Left forelimb (tissue), 1 donor: ENCODE measurements around the gene PRND.
"Not testable (repeated sequence)": the region's sequence is repeated elsewhere in the genome, so short reads cannot be mapped to it uniquely, and the experiment has no call there.

Experiments used
- DNase-seq: peaks from one replicate; pipeline ENCODE4 v3.0.0-alpha.2; 2018; ENCODE audit warnings: low spot score

The PRND gene

GRCh38 chr20:4708856-4709255, 12.9 kb upstream of the PRND start:
- no peak for DNase-seq

DNA sequence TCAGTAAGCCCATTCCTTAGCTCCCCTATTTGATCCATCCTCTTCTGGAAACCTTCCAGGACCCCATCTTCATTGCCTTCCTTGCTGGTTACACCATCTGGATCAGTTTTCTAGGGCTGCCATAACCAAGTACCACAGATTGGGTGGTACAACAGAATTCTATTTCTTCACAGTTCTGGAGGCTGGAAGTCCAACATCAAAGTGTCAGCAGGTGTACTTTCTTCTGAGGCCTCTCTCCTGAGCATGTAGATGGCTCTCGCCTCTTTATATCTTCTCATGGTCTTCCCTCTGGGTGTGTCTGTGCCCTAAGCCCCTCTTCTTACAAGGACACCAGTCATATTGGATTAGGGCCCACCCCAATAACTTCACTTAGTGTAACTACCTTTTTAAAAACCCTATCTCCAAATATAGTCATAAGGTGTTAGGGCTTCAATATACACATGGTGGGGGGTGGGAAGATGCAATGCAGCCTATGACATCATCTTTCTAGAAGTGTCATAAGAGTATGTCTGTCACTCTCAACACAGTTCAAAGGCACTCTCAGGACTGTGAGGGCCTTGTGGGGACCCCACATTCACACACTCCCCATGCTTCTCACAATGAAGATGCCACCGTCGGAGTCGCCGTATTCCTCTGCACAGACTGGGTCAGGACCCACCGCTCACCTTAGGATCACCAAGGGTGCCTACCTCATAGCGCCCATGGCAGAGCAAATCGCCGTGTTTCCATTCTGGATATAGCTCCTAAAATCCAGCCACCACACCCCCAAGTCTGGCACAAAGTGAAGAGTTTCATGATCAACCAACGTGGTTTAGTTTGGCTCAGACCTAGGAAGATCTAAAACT, 12.2 kb upstream of the PRND start:
- DNase-seq: no peak

DNA sequence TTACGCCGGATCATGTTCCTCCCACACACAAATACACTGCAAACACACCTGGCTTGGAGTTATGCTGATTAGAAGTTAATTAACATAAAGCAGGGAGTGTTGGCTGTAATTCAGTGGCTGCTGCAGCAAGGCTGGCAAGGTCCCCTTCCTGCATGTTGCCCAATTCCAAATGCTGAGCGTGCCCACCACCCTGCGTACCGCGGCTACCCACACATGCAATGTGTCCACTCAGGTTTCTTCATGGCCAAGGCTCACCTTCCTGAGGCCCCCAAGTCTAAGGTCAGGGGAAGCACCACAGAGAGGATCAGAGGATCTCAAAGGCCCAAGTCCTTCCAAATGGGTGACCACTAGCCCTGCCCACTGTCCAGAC, 11.6 kb upstream of the PRND start:
- no peak for DNase-seq

- no peak for DNase-seq
Observed at GRCh38 chr20:4711511-4711910, 10.2 kb upstream of the PRND start.

GRCh38 chr20:4713401-4713800, 8.3 kb upstream of the PRND start:
- DNase-seq: no peak

DNA sequence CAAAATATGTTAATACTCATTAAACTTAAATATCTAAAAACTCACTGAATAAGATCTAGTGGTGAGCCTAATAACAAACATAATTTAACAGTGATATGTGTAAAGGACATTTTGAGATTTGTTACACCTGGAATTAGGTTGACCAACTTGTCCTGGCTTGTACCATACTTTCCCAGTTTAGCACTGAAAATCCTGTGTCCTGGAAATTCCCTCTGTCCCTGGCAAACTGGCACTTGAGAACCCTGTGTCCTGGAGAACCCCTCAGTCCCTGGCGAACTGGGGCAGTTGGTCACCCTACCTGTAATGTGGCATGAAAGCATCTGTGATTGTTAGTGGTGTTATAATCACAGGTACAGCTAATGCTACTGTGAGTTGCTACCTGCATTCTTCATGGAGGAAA, 6.9 kb upstream of the PRND start:
- DNase-seq: no peak

DNA sequence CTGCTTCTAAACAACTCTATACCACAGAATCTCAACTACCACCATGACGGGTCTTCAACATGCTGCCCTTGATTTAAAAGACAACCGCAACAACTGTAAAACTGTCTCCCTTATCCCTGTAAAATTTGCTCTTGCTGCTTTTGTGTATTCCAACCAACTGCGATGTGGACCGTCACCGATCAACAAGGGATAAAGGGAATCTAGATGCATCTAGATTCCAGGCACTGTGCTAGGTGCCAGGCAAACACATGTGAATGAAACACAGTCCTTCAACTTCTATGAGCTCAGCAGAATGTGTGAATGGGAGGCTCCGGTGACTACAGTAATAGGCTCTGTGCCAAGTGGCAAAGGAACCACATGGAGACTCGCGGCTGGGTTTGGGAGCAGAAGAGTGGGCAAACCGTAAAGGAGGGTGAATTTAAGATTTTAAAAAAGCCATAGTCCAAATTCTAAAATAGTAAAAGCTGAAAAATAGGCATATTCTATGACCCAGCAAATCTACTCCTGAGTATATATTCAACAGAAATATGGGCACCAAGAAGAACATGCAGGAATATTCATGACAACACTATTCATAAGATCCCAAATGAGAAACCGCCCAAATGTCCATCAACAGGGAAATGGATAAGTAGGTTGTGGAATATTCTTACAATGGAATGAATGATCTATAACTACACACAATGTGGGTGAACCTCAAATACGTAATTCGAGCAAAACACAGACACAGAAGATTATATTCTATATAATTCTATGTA, 3.7 kb upstream of the PRND start:
- DNase-seq: no peak

DNA sequence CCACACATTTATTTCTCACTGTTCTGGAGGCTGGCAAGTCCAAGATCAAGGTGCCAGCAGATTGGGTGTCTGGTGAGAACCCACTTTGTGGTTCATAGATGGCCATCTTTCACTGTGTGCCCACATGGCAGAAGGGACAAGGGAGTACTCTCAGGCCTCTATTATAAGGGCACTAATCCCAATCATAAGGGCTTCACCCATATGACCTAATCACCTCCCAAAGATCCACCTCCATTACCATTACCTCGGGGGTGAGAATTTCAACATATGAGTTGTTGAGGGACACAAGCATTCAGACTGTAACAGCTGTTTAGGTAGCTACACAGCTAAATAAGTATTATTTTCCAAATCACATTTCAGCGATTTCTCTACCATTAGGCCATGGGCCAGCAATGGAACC, 2.5 kb upstream of the PRND start:
- no peak for DNase-seq

DNA sequence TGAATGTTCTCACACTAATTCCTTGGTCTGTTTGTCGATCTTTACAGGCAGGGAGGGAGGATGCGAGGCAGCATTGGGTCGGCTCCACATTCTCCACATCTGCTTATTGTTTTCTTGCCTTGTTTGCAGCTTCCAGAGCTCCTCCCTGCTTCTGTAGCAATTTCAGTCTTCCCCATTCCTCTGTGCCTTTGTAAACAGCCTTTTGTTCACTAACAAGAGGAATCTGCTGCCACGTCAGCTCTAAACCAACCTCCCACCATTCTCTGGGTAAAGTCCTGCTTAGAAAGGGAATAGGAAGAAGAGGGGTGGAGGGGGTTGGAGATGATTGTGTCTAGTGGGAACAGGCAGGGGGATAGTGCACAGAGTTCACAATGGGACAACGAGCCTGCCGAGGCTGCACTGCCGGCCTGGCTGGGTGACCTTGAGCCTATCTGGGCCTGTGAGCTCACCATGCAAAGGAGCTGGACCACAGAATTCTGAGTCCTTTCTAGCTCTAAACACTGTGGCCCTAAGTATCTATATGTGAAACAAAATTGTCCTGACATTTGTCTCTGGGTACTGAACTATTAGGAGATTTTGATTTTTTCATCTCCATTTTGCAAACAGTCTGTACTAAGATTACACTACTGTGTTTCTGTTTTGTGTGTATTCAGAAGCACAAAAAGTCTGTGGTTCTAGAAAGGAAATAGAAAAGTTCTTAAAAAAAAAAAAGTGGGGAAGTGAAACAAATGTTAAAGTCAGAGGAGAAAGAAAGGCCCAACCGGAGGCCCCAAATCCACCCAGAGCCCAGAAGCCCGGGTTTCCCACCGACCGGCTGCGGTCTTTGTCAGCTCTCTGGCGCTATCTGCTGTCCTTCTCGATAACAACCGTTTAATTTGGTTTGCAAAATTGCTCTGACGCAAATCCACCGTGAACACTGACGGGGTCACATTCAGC, 1.4 kb upstream of the PRND start:
- DNase-seq: peak; percentile 77

DNA sequence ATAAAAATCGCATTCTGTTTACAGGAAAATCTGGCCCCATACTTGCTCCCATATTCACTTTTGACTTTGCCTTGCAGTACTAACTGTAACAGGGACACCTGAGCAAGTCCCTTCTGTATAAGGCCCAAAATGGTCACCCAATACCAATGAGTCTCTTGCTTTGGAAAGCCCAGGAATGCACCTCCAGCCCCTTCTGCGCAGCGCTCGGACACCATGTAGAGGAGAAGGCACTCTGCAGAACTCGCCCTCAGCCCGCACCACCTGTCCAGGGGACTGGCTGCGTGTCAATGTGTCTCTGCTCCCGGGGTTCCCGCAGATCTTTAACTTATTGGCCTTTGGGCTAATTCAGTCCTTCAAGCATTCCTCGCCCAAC, 746 bp upstream of the PRND start:
- no peak for DNase-seq

- no peak for DNase-seq
Observed at GRCh38 chr20:4722571-4722970, 862 bp downstream of the PRND start.

DNA sequence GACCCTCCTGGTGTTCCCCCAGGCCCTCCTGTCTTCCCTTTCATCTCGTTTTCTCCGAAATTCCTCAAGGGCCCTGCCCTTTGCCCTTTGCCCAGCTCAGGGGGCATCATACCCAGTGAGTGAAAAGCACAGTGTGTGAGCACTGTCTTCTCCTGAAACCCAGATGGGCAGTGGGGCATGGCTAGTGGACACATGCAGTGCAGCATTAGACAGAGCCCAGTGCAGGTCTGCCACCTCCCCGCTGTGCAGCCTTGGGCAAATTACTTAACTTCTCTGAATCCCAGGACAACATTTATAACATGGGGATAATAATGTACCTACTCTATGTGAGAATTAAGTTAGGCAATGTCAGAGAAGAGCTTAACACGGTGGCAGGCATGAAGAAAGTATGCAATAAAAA, 1.3 kb downstream of the PRND start:
- no peak for DNase-seq

DNA sequence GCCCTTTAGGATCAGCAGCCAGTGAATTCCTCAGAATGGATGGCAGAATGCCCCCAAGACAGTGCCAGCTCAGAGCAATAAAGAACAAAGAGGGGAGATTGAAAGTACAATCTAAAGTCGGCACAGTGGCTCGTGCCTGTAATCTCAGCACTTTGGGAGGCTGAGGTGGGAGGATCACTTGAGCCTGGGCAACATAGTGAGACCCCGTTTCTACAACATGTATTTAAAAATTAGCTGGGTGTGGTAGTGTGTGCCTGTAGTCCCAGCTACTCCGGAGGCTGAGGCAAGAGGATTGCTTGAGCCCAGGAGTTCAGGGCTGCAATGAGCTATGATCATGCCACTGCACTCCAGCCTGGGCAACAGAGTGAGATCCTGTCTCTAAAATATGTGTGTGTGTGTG, 1.8 kb downstream of the PRND start:
- DNase-seq: not testable (repeated sequence)

GRCh38 chr20:4724459-4725262, 3.0 kb downstream of the PRND start:
- no peak for DNase-seq

DNA sequence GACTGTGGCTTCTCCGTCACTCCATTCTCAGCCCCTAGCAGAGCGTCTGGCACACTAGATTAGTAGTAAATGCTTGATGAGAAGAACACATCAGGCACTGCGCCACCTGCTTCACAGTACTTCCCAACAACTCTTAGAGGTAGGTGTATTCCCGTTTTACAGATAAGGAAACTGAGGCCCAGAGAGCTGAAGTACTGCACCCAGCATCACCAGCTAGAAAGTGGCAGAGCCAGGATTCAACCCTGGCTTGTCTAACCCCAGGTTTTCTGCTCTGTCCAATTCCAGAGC, 3.5 kb downstream of the PRND start:
- no peak for DNase-seq

- DNase-seq: no peak
Observed at GRCh38 chr20:4726710-4727397, 5.1 kb downstream of the PRND start.

DNA sequence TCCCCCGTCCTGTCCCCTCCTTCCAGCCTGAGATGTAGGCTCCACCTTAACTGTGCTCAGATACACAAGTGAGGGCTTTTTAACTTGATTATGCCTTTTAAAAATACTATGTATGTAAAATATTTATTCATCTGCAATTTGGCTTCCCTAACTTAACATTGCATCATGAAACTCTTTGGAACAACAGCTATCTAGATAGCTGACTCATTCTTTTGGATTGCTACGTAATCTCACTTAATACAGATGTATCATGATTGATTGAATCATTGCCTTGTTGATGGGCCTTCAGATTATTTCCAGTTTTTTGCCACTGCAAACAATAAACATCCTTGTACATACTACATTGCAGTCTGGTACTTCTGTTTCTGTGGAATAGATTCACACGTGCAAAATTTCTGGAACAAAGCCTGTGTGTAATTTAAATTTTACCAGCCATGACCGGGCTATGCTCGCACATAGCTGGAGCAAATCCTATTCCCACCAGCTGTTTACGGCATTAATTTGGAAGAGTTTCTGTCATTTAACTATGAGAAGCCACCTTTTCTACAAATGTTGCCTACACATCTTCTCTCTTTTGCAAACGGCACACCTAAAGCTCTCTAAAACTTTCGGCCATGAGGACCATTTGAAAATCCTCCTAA, 6.5 kb downstream of the PRND start:
- no peak for DNase-seq

GRCh38 chr20:4729265-4729664, 7.6 kb downstream of the PRND start:
- no peak for DNase-seq

- no peak for DNase-seq
Observed at GRCh38 chr20:4730780-4731179, 9.1 kb downstream of the PRND start.

- no peak for DNase-seq
Observed at GRCh38 chr20:4736875-4737274, 15.2 kb downstream of the PRND start.
